AG09309 (cell line): Measurements from ENCODE around the gene DUSP18.

Experiments used
- DNase-seq: peaks from one replicate; pipeline ENCODE4 v3.0.0-alpha.2; 2010; ENCODE audit warnings: low read depth
- H3K4me3 ChIP-seq: 2 replicates; pipeline ENCODE4 v1.5.1; 2011; ENCODE audit warnings: mild to moderate bottlenecking, low read depth, low read length, moderate library complexity; ENCODE audit not compliant: control insufficient read depth
- CTCF ChIP-seq: IDR thresholded peaks from 2 replicates; pipeline ENCODE4 v1.5.1; 2011; ENCODE audit warnings: mild to moderate bottlenecking, low read depth, low read length, inconsistent platforms; ENCODE audit not compliant: insufficient read depth, control insufficient read depth; ENCODE audit errors: missing control alignments

DUSP18 gene

GRCh38 chr22:30614879-30615278 lies 52.8 kb downstream of the DUSP18 start:
- TF ChIP-seq CTCF, result no peak
- no peak overlapping the region for H3K4me3 ChIP-seq
- no peak for DNase-seq

DNA sequence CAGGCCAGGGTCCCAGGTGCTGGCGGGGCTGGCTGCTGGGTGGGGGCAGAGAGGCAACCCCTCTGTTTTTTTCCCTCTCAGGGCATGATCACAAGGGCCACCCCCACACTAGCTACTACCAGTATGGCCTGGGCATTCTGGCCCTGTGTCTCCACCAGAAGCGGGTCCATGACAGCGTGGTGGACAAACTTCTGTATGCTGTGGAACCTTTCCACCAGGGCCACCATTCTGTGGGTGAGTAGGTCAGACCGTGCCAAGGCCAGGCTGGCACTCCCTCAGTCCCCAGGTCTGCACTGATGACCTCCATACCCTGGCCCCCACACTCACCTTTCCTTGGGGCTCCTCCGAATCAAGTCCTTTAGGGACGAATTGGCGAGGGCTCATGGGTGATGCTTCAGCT lies 53.4 kb downstream of the DUSP18 start:
- TF ChIP-seq CTCF, result no peak
- DNase-seq, result no peak
- H3K4me3 ChIP-seq, result no peak overlapping the region

GRCh38 chr22:30612789-30613188 lies 54.9 kb downstream of the DUSP18 start:
- no peak for DNase-seq
- no peak overlapping the region for H3K4me3 ChIP-seq
- TF ChIP-seq CTCF, result no peak
